ENCODE measurements around the gene NNAT.

GRCh38 chr20:37521061-37521771 is at the start of gene NNAT:
- TF ChIP-seq CTCF (conservative IDR thresholded peaks at IDR 0.05) (no peak), ZFX (IDR thresholded peaks at IDR 0.05) (no peak)
